Transverse colon (tissue), 4 donors: ENCODE measurements around the gene GDPGP1.

Experiments
- POLR2A ChIP-seq: fragments of 450-650 bp; IDR thresholded peaks from one replicate; pipeline ENCODE4 v1.6.1; 2016; ENCODE audit warnings: antibody characterized with exemption, mild to moderate bottlenecking, moderate library complexity
- POLR2AphosphoS5 ChIP-seq, 3 donors: sonication (generic); formaldehyde crosslinking; IDR thresholded peaks; one replicate each; pipeline ENCODE4 v1.6.1; 2016; ENCODE audit warnings: antibody characterized with exemption in 3 of 3
- TF ChIP-seq, protein P1 (sequence below), 5 experiments: fragments of 200-600 bp in 3 of 5; fragments of 450-650 bp in 2 of 5; sonication (generic) in 3 of 5; IDR thresholded peaks; 1 replicate in 2 of 5; 2 replicates in 3 of 5; pipeline ENCODE4 v1.5.1; 2016 to 2017; ENCODE audit warnings: antibody characterized with exemption in 5 of 5, inconsistent platforms in 3 of 5, mild to moderate bottlenecking in 2 of 5, moderate library complexity in 1 of 5

DNA sequence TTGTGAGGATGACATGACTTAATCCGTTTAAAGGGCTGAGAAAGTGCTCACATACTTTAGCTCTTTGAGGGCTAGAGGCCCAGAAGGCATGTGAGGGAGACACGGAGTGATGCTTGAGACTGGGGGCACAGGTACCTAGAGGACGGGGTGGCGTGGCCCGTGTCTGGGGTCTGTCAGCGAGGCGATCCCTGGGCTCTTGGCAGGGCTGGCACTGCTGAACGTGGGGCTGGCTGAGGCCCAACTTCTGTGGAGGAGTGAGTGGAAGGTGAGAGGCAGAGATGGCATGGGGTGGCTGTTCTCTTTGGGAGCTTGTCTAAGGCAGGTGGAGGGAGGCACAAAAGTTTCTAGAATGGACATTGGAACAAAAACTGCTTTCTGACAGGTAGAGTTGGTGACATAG is 23.4 kb upstream of the GDPGP1 start:
- TF ChIP-seq, protein P1, sequence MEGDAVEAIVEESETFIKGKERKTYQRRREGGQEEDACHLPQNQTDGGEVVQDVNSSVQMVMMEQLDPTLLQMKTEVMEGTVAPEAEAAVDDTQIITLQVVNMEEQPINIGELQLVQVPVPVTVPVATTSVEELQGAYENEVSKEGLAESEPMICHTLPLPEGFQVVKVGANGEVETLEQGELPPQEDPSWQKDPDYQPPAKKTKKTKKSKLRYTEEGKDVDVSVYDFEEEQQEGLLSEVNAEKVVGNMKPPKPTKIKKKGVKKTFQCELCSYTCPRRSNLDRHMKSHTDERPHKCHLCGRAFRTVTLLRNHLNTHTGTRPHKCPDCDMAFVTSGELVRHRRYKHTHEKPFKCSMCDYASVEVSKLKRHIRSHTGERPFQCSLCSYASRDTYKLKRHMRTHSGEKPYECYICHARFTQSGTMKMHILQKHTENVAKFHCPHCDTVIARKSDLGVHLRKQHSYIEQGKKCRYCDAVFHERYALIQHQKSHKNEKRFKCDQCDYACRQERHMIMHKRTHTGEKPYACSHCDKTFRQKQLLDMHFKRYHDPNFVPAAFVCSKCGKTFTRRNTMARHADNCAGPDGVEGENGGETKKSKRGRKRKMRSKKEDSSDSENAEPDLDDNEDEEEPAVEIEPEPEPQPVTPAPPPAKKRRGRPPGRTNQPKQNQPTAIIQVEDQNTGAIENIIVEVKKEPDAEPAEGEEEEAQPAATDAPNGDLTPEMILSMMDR (IDR thresholded peaks at IDR 0.05): no peak
- TF ChIP-seq POLR2A (no peak), POLR2AphosphoS5 (IDR thresholded peaks at IDR 0.05) (no peak)
